GM19043 (cell line): ENCODE data around the gene ELP4.

Experiments used
- ATAC-seq: cut with Tn5 transposase; IDR thresholded peaks from one replicate; pipeline ENCODE4 v1.9.1; 2021; ENCODE audit warnings: low read depth; ENCODE audit not compliant: unreplicated experiment

Gene ELP4

DNA sequence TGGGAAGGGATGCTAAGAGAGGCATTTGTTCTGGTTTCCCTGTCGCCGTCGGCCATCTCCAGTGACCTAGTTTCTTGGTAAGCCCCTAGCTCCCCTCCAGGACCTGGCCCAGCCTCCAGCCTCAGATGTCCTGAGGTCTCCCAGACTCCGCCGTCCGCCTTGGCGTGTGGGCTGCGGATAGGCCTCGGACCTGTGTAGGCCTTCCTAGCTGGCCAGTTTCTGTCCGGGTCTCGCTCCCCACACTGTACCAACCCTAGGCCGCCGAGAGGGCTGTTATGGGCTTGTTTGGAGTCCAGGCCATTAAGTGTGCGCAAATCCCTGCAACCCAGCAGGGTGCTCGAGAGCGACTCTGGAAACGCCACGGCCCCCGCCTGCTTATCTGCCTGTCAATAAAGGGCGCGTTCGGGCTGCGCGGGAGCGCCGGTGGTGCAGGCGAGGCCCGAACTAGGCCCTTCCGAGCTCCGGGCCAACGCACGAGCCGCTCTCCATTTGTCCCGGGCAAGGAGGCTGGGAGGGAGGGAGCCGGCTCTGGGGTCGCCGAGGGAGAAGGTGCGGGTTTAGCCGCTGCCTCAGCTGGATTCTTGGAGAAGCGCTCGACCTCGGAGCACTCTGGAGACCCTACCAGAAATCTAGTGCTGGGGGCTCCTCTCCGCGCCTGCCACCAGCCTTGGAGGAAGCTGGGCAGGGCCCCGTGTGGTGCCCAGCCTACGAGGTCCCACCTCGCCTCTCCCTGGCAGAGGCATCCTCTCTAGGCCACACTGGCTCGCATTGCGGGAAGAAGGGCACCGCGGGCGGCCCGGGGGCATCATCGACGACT, 310.3 kb downstream of the ELP4 start:
- no peak for ATAC-seq

DNA sequence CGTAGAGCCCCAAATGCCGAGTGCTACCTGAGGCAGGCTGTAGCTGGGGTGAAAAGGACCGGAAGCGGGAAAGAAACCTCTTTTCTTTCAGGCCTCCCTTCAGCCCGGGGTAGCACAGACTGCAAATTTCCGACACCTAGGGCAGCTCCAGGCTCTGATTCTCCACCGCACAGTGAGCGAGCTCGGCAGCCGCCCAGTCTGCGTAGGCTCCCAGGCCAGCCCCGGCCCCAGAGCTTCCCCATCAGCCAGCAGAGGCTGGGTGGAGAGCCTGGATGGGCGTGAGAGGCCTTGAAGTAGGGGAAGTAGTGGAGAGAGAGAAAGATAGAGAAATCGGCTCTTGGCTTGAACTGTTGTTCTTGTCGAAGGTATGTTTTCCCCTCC, 310.9 kb downstream of the ELP4 start:
- ATAC-seq: no peak

DNA sequence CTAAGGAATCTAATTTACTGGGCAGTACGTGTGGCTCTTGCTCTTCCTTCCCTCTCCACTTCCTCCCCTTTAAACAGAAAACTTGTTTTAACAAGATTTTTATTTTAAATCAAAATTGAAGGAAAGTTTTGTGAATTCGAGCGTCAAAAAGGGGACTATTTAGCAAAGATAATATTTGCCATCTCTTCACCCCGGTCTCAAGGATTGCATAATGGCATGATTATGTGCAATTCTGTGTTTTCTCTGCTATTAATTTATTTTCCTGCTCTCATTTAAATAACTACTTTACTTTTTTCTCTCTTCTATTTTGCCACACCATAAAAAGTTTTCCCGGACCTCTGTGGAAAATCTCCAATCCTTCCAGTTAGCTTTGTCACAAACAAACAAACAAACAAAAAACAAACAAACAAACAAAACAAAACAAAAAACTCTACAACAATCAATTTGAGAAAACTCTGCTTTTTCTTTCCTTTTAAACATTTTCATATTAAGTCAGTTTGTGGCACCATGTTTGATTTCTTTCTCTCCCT, 311.7 kb downstream of the ELP4 start:
- ATAC-seq: no peak

DNA sequence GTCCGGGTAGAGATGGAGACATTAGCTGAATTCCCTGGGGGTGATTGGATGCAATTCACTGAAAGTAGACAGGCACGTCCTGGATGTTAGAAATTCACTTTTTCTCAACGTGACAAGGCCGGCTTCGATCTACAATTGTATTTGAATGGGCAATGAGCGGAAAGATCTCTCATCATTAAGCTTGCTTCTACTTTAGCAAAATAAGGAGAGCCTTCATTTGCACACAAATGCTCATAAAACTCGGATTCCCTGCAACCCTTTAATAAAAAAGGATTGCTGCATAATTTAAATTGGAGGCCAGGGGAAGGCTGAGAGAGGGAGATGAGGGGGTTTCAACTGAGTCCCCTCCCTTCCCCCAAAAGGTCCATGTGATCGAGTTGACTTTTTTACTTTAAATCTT, 312.2 kb downstream of the ELP4 start:
- no peak for ATAC-seq

DNA sequence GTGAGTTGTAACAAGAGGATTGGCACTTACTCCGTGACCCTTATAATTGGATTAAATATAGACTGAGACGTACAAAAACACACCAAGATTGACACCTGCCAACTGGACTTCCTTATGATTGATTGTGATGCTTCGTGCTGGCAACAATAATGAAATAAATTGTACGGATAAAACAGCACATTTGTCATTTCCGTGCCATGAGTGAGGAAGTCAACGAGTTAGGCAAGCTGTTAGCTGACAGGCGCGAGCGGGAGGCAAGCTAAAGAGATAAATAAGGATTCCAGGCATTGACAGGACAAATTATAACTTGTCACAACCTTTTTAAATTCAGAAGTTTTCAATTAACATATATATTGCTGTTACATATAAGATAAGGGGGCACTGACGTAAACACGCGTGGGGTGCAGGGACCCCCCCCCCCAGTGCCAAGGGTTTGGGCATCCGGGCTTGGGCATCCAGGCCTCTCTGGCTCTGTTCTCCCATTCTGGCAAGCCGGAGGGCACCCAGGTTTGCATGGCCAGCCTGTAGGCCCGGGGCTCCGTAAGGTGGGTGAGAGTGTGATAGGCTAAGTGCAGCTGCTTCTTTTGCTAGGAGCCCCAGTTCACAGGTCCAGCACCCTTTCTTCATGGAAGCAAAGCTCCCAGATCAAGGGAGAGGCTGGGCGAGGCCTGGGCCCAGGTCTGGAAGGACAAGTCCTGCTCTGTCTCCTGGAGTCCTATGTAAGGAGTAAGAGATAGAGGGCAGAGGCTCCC, 312.8 kb downstream of the ELP4 start:
- ATAC-seq: no peak

DNA sequence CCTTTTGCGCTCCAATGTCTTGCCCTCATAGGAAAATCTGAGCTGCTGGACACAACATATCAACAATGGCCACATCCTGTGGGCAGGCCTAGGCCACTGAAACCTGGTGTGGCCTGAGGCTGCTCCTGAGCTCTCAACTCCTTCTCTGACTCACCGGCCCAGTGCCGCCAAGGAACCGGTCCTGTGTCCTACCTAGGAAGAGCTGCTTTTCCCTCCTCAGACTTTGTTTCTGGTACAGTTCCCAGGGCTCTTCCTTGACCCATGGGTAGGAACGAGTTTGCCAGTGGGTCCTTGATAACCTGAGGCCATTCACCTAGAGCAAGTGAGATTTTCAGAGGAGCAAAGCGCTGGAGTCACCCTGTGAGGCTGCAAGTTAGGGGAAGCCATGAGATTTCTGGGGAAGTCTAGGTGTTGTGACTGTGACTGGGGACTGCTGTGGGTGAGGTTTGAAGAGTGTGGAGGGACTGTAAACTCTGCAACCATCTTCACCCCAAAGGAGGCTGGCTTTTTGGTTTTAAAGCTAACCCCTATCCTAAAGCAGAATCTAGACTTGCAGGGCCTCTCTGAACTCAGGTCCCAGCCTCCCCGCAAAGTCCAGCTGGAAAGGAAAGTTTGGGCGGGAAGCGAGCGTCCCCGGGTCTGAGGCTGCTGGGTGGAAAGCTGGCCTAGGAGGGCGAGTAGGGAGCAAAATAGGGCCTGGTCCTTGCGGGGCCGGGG, 313.5 kb downstream of the ELP4 start:
- ATAC-seq: no peak

DNA sequence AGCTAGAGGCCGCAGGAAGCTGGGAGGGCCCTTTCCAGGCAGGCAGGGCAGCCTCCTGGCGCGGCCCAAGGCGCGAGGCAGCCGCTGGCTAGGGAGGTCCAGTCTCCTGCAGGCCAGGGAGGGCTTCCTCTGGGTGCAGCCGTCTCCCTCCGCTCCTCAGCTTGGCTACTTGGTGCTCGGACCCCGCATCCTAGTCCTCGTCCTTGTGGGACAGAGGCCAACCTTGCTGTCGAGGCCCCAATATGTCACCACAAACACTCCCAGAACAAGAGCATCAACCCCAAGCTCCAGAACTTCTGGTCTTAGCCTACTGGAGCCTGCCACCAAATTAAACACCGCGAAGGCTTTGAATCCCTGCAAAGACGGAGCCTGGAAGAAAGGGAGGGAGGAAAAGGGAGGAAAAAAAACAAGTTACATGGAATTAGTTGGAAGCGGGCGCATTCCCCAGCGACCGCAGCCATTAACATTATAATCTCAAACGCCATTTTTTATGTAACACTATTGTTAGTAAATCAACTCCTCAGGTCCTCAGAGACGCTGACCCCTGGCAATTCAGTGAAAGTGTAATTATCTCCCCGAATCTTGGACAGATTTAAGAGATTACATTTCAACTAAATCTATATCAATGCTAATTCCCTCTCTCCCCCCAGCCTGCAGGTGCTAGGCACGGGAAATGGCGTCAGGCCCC, 314.2 kb downstream of the ELP4 start:
- ATAC-seq: no peak

DNA sequence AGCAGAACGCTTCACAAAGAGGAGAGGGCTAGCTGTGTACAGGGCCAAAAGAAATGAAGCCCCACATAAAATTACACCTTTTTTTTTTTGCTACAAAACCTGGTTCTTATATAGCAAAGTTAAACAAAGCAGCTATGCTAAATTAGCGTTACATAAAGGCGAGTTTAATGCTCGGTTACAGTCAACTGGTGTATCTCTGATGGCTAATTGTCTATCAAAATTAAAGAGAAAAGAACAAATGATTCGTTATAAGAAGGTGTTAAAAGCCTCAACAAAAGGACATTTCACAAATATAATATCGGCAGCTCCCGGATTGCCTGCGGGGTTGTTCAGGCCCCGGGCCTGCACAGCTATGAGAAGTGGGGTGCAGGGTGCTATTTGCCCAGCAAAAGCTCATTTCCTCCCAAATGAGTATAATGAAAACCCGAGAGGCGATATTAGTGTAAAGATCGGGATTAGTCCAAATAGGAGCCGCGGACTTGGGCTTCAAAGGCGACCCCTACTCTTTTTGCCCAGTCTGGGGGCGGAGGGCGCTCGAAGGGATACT, 314.8 kb downstream of the ELP4 start:
- no peak for ATAC-seq

DNA sequence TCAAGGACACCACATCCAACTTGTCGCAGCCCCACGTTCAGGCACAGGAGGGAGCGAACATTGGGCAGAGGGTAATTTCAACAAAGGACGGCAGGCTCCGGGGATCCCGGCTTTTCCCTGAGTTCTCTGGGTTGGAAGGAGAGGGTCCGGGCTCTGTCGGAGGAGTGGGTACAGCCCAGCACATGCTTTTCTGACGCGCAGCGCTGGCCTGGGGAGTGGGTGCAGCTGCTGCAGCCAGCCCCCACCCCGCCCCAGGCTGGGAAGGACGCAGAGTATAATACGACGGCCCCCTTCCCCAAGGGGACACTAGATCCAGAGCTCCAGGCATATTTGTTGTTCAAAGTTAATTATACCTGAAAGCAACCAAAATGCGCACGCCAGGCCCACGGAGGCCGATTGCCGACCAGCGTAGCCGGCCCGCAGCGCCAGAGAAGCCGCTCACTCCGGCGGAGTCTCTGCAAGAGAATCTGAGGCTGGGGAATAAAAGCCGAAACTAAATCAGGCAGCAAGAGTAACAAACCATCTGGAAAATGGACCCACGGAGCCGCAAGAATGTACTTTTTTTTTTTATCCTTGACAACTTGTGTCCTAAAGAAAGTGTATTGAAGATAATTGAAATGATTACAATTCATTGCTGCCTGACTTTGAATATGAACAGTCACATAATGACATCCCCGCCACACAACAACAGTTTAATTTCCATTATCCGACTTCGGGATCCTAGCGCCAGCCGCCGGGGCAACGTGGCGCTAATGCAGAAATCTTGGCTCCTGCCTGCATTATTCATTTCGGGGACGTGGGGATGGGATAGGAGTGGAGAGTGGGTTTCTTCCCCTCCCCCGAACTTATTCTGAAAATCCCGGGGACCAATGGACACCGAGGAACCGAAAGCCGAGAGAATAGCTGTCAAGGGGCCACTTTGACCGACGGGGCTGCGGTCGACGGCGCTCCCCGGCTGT, 315.6 kb downstream of the ELP4 start:
- ATAC-seq: no peak

DNA sequence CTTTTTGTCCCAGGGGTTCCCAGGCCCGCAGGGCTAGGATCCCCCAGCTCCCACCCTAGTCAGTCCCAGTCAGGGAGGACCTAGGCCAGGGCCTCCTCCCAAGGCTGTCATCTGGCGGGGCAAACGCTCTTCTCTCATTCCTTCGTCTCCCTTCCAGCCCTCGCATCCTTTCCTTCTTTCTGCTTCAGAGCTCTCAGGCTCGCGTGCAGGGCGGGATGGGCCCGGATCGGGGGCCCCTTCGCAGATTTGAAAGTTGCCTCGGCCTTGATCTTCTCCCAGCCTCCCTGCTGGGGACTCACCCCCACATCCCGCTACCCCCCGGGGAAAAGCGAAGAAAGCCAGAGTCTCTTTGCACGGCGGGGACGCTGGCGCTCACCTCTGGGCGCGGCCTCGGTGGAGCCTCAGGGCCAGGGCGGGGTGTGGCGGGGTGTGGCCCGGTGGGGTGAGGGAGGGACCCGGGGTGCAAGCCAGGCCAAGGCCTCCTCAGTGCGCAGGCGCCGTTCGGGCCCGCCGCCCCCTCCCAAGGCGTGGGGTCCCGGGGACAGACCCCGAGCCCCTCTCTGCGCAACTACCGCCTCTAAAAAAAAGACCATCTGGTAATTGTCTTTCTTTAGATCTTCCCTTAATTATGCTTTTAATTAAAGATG, 316.4 kb downstream of the ELP4 start:
- ATAC-seq: no peak

DNA sequence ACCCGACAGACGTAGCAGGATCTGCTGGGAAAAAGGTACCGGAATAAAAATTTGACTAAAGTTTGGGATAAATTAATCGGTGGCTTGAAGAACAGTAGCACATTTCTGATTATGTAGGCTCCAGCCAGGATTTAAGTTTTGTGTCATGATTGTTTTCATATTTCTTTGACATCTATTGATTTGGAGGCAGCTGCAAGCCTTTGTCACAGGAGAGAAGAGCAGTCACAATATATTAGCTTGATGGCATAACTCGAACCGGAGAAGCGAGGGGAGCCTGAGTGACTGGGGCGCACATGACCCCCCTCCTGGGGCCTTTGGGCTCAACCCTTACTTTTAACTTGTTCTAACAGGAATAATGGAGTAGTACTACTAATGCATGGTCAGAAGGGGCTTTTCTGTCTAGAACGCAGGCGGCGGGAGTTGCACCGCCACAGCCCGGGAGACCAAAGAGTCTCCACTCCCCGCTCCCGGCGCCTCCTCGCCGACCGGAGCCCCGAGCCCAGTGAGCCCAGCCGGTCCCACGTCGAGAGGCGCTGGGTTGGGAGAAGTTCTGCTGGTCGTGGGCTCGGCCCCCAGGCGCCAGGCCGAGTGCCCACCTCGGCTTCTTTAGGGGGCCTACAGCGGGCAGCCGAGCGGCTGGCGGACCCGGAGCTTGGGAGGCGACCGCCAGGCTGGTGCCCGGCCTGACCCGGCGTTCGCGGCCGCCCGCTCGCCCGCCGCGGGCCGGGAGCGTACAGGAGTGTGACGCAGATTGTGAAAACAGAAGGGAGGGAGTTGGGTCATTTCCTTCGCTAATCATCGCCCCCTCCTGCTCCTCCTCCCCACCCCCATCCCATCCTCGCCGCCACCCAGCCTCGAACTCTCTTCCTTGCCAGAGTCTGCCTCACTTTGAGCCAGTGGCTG, 317.2 kb downstream of the ELP4 start:
- ATAC-seq: no peak

DNA sequence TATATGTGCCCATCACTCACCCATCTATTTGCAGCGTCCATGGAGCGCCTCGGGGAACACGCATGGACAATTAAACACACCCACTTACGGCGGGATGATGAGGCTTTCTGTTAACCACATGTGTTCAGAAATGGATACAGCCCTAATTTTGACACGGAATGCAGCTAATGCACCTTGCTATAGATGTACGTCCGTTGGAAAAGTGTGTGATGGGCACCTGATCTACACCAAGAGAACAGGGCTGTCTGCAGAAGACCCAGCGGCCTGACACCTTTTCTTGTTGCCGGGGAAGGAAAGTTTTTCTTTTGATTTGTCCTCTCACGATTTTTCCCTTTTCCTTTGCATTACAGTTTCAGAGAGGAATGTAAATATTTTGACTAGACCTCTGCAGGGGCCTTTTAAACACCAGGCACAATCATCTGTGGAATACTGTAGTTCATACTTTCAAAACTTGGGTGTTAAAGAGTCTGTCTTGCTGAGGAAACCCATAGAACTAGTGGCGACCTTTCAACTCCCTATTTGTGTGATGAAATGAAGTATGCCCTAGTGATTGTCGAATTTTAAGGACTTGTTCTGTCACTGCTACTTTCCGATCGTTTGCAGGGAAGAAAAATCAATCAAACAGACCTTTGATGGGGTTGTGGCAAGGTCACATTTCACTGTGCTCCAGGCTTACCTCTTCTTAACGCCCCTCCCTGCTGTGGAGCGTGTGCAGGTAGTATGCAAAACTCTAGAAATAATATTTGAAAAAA, 318.1 kb downstream of the ELP4 start:
- no peak for ATAC-seq

DNA sequence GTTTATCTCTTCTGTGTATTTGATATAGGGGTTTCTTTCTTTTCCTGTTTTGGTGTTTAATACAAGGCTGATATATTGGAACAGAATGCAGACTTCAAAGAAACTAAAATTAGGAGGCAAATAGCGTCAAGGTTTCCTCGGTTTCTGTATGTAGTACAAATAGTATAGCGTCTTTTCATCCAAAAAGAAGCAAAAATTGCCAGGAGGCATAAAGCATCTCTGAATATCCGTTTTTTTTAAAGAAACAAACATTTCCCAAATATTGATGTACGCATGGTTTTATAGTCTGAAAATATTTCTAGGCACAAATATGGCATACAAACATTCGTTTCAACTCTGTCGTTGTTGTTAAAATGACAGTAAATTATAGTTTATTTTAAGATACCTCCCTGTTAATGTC, 318.6 kb downstream of the ELP4 start:
- ATAC-seq: no peak

DNA sequence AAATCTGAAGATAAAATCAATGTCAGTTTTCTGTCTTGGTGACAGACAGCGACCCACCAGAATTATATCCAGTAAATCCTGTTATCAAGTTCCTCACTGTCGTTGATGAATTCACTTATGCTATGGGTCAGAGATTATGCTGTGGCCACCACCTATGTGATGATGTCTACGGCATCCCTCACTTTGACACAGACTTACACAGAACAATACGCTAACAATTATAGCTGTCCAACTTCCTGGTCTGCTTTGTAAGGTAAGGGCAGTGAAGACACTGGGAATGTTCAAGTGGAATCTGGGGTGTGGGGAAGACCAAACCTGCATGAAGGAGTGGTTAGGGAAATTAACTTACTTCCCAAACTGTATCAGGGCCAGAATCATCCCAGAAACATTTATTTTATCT, 320.8 kb downstream of the ELP4 start:
- ATAC-seq: no peak

DNA sequence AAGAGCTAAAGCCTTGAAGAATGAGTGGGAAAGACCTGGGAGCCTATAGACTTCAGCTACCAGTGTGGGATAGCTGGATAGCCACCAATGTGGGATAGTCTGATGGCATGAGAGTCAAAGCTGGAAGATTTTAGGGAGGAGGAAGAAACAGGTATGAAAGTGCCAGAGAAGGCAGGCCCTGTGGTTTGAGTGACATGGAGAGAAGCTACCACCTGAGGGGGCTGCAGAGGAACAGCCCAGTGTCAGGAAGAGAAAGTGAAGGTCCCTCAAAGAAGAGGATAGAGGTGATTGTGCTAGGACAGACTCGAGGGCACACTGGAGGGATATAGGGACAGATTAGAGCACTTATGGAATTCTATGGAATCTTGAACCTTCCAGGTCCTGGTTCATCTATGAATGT, 324.7 kb downstream of the ELP4 start:
- ATAC-seq: no peak
